ENCODE data around the gene SLC2A5.
"Not testable (repeated sequence)": the region's sequence is repeated elsewhere in the genome, so short reads cannot be mapped to it uniquely, and the experiment has no call there.

Gene SLC2A5

GRCh38 chr1:9004031-9004699 lies 65.3 kb downstream of the SLC2A5 start:
- DNase-seq = no peak

GRCh38 chr1:9002215-9002560 lies 67.2 kb downstream of the SLC2A5 start:
- not testable (repeated sequence) for DNase-seq

GRCh38 chr1:9001534-9002214 lies 67.8 kb downstream of the SLC2A5 start:
- DNase-seq = not testable (repeated sequence)

- not testable (repeated sequence) for DNase-seq
Measured at GRCh38 chr1:8993962-8994675, 75.3 kb downstream of the SLC2A5 start.

- DNase-seq = no peak
Measured at GRCh38 chr1:8992936-8993687, 76.3 kb downstream of the SLC2A5 start.

GRCh38 chr1:8989821-8990220 lies 79.6 kb downstream of the SLC2A5 start:
- no peak for DNase-seq

- DNase-seq = no peak
Measured at GRCh38 chr1:8989061-8989460, 80.4 kb downstream of the SLC2A5 start.

- DNase-seq = no peak
Measured at GRCh38 chr1:8988618-8988967, 80.8 kb downstream of the SLC2A5 start.

GRCh38 chr1:8987881-8988617 lies 81.4 kb downstream of the SLC2A5 start:
- DNase-seq = no peak

- no peak for DNase-seq
Measured at GRCh38 chr1:8986814-8987190, 82.6 kb downstream of the SLC2A5 start.

- no peak for DNase-seq
Measured at GRCh38 chr1:8985915-8986813, 83.3 kb downstream of the SLC2A5 start.
